IMR-90 (cell line): ENCODE data around the gene VIPR1. TPM values are rescaled to one million over a fixed set of nuclear protein-coding genes. Genes with fewer than 3 reads are reported as not detected.

Source experiments
- ATAC-seq: fragments of 200-7000 bp; cut with Tn5 transposase; 2 replicates; pipeline ENCODE4 v1.9.1; 2020; ENCODE audit warnings: low read depth, mild to moderate bottlenecking, moderate library complexity
- BruUV-seq: library from RNA; stranded (reverse); fragments of 400-500 nt; replicated peaks from 2 replicates; lab custom pipeline; 2021; lab: Mats Ljungman, UMichigan
- CTCF ChIA-PET: fragments of 300-600 bp; formaldehyde crosslinking; extraction: SDS; loops from one replicate; lab custom pipeline; 2021; ENCODE audit warnings: antibody characterized with exemption; lab: Yijun Ruan, JAX
- POLR2A ChIA-PET: fragments of 300-600 bp; sonication (Branson Sonifier 250); formaldehyde crosslinking; loops from one replicate; lab custom pipeline; 2022; ENCODE audit warnings: antibody characterized with exemption; ENCODE audit not compliant: unreplicated experiment; lab: Charles Lee
- DNase-seq: peaks from one replicate; pipeline ENCODE4 v3.0.0; 2013
- H2AFZ ChIP-seq: replicated peaks from 2 replicates; pipeline ENCODE3; 2013; ENCODE audit warnings: low read length, mild to moderate bottlenecking; ENCODE audit not compliant: poor library complexity
- H2AK5ac ChIP-seq: 2 replicates; pipeline ENCODE4 v1.6.1; 2013; ENCODE audit warnings: low read depth, low read length, inconsistent platforms
- H2AK9ac ChIP-seq: replicated peaks from 2 replicates; pipeline ENCODE3; 2013; ENCODE audit warnings: mild to moderate bottlenecking, low read depth, low read length, moderate library complexity; ENCODE audit not compliant: poor library complexity
- H2BK120ac ChIP-seq: 2 replicates; pipeline ENCODE4 v1.6.1; 2013; ENCODE audit warnings: low read depth, low read length, inconsistent platforms
- H2BK15ac ChIP-seq: 3 replicates; pipeline ENCODE4 v1.6.1; 2013; ENCODE audit warnings: low read depth, low read length, inconsistent platforms
- H2BK20ac ChIP-seq: 2 replicates; pipeline ENCODE4 v1.6.1; 2013; ENCODE audit warnings: low read depth, mild to moderate bottlenecking, inconsistent platforms, low read length, moderate library complexity
- H2BK5ac ChIP-seq: 2 replicates; pipeline ENCODE4 v1.6.1; 2013; ENCODE audit warnings: mild to moderate bottlenecking, low read depth, low read length, inconsistent platforms; ENCODE audit not compliant: poor library complexity, severe bottlenecking
- H3K14ac ChIP-seq: replicated peaks from 2 replicates; pipeline ENCODE4 v1.6.1; 2013; ENCODE audit warnings: low read depth, low read length, inconsistent platforms
- H3K18ac ChIP-seq: 2 replicates; pipeline ENCODE4 v1.6.1; 2013; ENCODE audit warnings: low read depth, low read length, control low read depth
- H3K23ac ChIP-seq: 2 replicates; pipeline ENCODE4 v1.6.1; 2013; ENCODE audit warnings: low read depth, low read length, inconsistent platforms
- H3K27ac ChIP-seq: 2 replicates; pipeline ENCODE4 v1.5.1; 2013; ENCODE audit warnings: mild to moderate bottlenecking, control low read depth, low read length; ENCODE audit not compliant: insufficient read depth
- H3K27me3 ChIP-seq: 2 replicates; pipeline ENCODE4 v1.6.1; 2013; ENCODE audit warnings: low read length; ENCODE audit not compliant: control insufficient read depth, insufficient read depth
- H3K36me3 ChIP-seq: 2 replicates; pipeline ENCODE4 v1.6.1; 2013; ENCODE audit warnings: low read length, mixed read lengths; ENCODE audit not compliant: control insufficient read depth, insufficient read depth
- H3K4ac ChIP-seq: 2 replicates; pipeline ENCODE4 v1.6.1; 2013; ENCODE audit warnings: low read depth, low read length, inconsistent platforms
- H3K4me1 ChIP-seq: 2 replicates; pipeline ENCODE4 v1.6.1; 2013; ENCODE audit warnings: low read length, mixed read lengths; ENCODE audit not compliant: control insufficient read depth, insufficient read depth
- H3K4me2 ChIP-seq: 2 replicates; pipeline ENCODE4 v1.6.1; 2013; ENCODE audit warnings: low read depth, mild to moderate bottlenecking, control low read depth, low read length, moderate library complexity
- H3K4me3 ChIP-seq: 2 replicates; pipeline ENCODE4 v1.5.1; 2013; ENCODE audit warnings: low read depth, mild to moderate bottlenecking, control low read depth, low read length, moderate library complexity; ENCODE audit not compliant: insufficient read depth
- H3K56ac ChIP-seq: 2 replicates; pipeline ENCODE4 v1.6.1; 2013; ENCODE audit warnings: low read length, inconsistent platforms; ENCODE audit not compliant: insufficient read depth; ENCODE audit errors: extremely low read depth
- H3K79me1 ChIP-seq, 2 experiments: 2 replicates each; pipeline ENCODE4 v1.6.1; 2013; ENCODE audit warnings: low read length in 2 of 2, inconsistent platforms in 1 of 2, low read depth in 1 of 2
- H3K9ac ChIP-seq: 2 replicates; pipeline ENCODE4 v1.6.1; 2013; ENCODE audit warnings: low read depth, low read length, control low read depth
- H3K9me1 ChIP-seq: 2 replicates; pipeline ENCODE4 v1.6.1; 2013; ENCODE audit warnings: low read length, inconsistent platforms; ENCODE audit not compliant: insufficient read depth
- H3K9me3 ChIP-seq: 2 replicates; pipeline ENCODE4 v1.6.1; 2013; ENCODE audit warnings: low read length; ENCODE audit not compliant: control insufficient read depth, insufficient read depth
- H4K20me1 ChIP-seq: 2 replicates; pipeline ENCODE4 v1.6.1; 2013; ENCODE audit warnings: low read length, inconsistent platforms; ENCODE audit not compliant: insufficient read depth
- H4K5ac ChIP-seq: 2 replicates; pipeline ENCODE4 v1.6.1; 2013; ENCODE audit warnings: mild to moderate bottlenecking, low read depth, low read length, control low read depth
- H4K8ac ChIP-seq, 2 experiments: 2 replicates each; pipeline ENCODE4 v1.6.1; 2013; ENCODE audit warnings: low read depth in 2 of 2, low read length in 2 of 2, control low read depth in 1 of 2, inconsistent platforms in 1 of 2
- H4K91ac ChIP-seq: 2 replicates; pipeline ENCODE4 v1.6.1; 2013; ENCODE audit warnings: low read depth, low read length, inconsistent platforms; ENCODE audit not compliant: insufficient read depth
- BHLHE40 ChIP-seq: fragments of 150-350 bp; IDR thresholded peaks from 2 replicates; pipeline ENCODE4 v1.6.1; 2016; ENCODE audit warnings: mild to moderate bottlenecking, low read depth, low read length
- CEBPB ChIP-seq: IDR thresholded peaks from 2 replicates; pipeline ENCODE4 v1.6.1; 2012; ENCODE audit warnings: low read depth, low read length, improper control_type of control experiment
- CHD1 ChIP-seq: IDR thresholded peaks from 2 replicates; pipeline ENCODE4 v1.6.1; 2012; ENCODE audit warnings: low read depth, low read length, improper control_type of control experiment
- CTCF ChIP-seq: conservative IDR thresholded peaks from 2 replicates; pipeline ENCODE4 v1.5.1; 2012; ENCODE audit warnings: mild to moderate bottlenecking, low read depth, low read length, improper control_type of control experiment
- ELK1 ChIP-seq: fragments of 150-350 bp; IDR thresholded peaks from 2 replicates; pipeline ENCODE4 v1.6.1; 2016; ENCODE audit warnings: low read depth, mild to moderate bottlenecking, low read length, moderate library complexity, borderline replicate concordance
- FOS ChIP-seq: fragments of 150-350 bp; IDR thresholded peaks from 2 replicates; pipeline ENCODE4 v1.6.1; 2016; ENCODE audit warnings: low read depth, low read length
- MAFK ChIP-seq: IDR thresholded peaks from 2 replicates; pipeline ENCODE4 v1.6.1; 2012; ENCODE audit warnings: low read depth, low read length, improper control_type of control experiment
- MAZ ChIP-seq: IDR thresholded peaks from 2 replicates; pipeline ENCODE4 v1.6.1; 2012; ENCODE audit warnings: low read depth, mild to moderate bottlenecking, low read length, improper control_type of control experiment, moderate library complexity, borderline replicate concordance
- MXI1 ChIP-seq: IDR thresholded peaks from 2 replicates; pipeline ENCODE4 v1.6.1; 2012; ENCODE audit warnings: low read depth, mild to moderate bottlenecking, low read length, moderate library complexity, borderline replicate concordance
- NFE2L2 ChIP-seq: fragments of 150-350 bp; IDR thresholded peaks from 2 replicates; pipeline ENCODE4 v1.6.1; 2016; ENCODE audit warnings: low read depth, mild to moderate bottlenecking, low read length
- POLR2A ChIP-seq: IDR thresholded peaks from 2 replicates; pipeline ENCODE4 v1.6.1; 2012; ENCODE audit warnings: mild to moderate bottlenecking, low read depth, low read length
- RAD21 ChIP-seq: IDR thresholded peaks from 2 replicates; pipeline ENCODE4 v1.6.1; 2012; ENCODE audit warnings: low read length, improper control_type of control experiment
- RCOR1 ChIP-seq: IDR thresholded peaks from 2 replicates; pipeline ENCODE4 v1.6.1; 2012; ENCODE audit warnings: mild to moderate bottlenecking, low read length, improper control_type of control experiment; ENCODE audit not compliant: insufficient replicate concordance
- RFX5 ChIP-seq: IDR thresholded peaks from 2 replicates; pipeline ENCODE4 v1.8.0; 2012; ENCODE audit warnings: low read depth, mild to moderate bottlenecking, low read length, moderate library complexity
- SMC3 ChIP-seq: fragments of 150-350 bp; IDR thresholded peaks from 2 replicates; pipeline ENCODE4 v1.6.1; 2016; ENCODE audit warnings: low read depth, mild to moderate bottlenecking, antibody characterized with exemption, low read length, moderate library complexity
- USF2 ChIP-seq: fragments of 150-350 bp; IDR thresholded peaks from 2 replicates; pipeline ENCODE4 v1.6.1; 2017; ENCODE audit warnings: mild to moderate bottlenecking, antibody characterized with exemption, low read length, low read depth
- dilution Hi-C: fragments of 300-500 bp; cut with HindIII; formaldehyde crosslinking; loops from one replicate; pipeline ENCODE4 v1.14.3; 2018; ENCODE audit warnings: low sequenced_read_pairs; ENCODE audit not compliant: unreplicated experiment
- in situ Hi-C: fragments of 300-500 bp; cut with MboI; formaldehyde crosslinking; loops from 3 replicates; pipeline ENCODE4 v1.14.3; 2019; ENCODE audit warnings: low sequenced_read_pairs, inconsistent platforms, mixed read lengths
- intact Hi-C: fragments of 100-400 bp; cut with micrococcal nuclease; formaldehyde crosslinking; loops from 2 replicates; pipeline ENCODE4 v1.10.0; 2022
- polyA plus RNA-seq, 3 experiments: library from polyadenylated mRNA; depleted of rRNA; stranded (reverse); fragments of >200 nt; gene quantifications; 2 replicates each; pipeline ENCODE4 v1.2.3, GENCODE V29; 2012; ENCODE audit warnings: low replicate concordance in 1 of 3
- total RNA-seq: library from RNA; depleted of rRNA; stranded (reverse); fragments of >200 nt; gene quantifications from 2 replicates; pipeline ENCODE4 v1.2.3, GENCODE V29; 2012

VIPR1 gene
- total and polyA plus RNA-seq, 2 of the 4 experiments (the other 2 are of a cell fraction): not detected

- H2BK120ac ChIP-seq: no peak overlapping the region
- H4K91ac ChIP-seq: no peak overlapping the region
- no peak overlapping the region for H3K27ac ChIP-seq
- no peaks in the 10 kb centered on the region for H3K27me3 ChIP-seq
- no peaks in the 10 kb centered on the region for H3K9me3 ChIP-seq
- no peak overlapping the region for H3K4me2 ChIP-seq
- dilution Hi-C loops (no loop called here), intact Hi-C loops (no loop called here), in situ Hi-C loops (no loop called here)
- H2BK5ac ChIP-seq: no peak overlapping the region
- H4K8ac ChIP-seq: no peak overlapping the region
- no peak overlapping the region for H3K23ac ChIP-seq
- H2AK9ac ChIP-seq: no peak overlapping the region
- H3K36me3 ChIP-seq: peaks cover 42% of the 10 kb centered on the region
- no peaks in the 10 kb centered on the region; the same call in 1 of the 2 replicates for H4K20me1 ChIP-seq
- H3K4me3 ChIP-seq: no peak overlapping the region
- H3K14ac ChIP-seq: no peak overlapping the region
- TF ChIP-seq MAZ: no peak
- no peak for TF ChIP-seq MXI1
- no peak for TF ChIP-seq SMC3
- TF ChIP-seq USF2: no peak
- no peak for TF ChIP-seq MAFK
- TF ChIP-seq POLR2A: no peak
- TF ChIP-seq BHLHE40: no peak
- TF ChIP-seq CHD1: no peak
- TF ChIP-seq CTCF: no peak
- TF ChIP-seq RFX5: no peak
- no peak for TF ChIP-seq FOS
- no peak for TF ChIP-seq RAD21
- TF ChIP-seq NFE2L2: no peak
- TF ChIP-seq RCOR1: no peak
- TF ChIP-seq CEBPB: no peak
- no peak for TF ChIP-seq ELK1
- no peak overlapping the region for H2AFZ ChIP-seq
- H4K5ac ChIP-seq: no peak overlapping the region
- DNase-seq (no peak), ATAC-seq (no peak)
- no TSS peak for BruUV-seq
- no peak overlapping the region for H3K56ac ChIP-seq
- H3K18ac ChIP-seq: no peak overlapping the region
- H2BK15ac ChIP-seq: no peak overlapping the region
- H3K9me1 ChIP-seq: peaks cover 4% of the 10 kb centered on the region; the same call in 1 of the 2 replicates
- H3K79me1 ChIP-seq: peaks cover 0 to 2% of the 10 kb centered on the region in 2 experiments; a peak in 2 of 4 replicates
- no peaks in the 10 kb centered on the region for H3K4me1 ChIP-seq
- no peak overlapping the region for H3K4ac ChIP-seq
- POLR2A ChIA-PET: no interaction called here
- H2BK20ac ChIP-seq: no peak overlapping the region
- no peak overlapping the region for H2AK5ac ChIP-seq
- no peak overlapping the region for H3K9ac ChIP-seq
- CTCF ChIA-PET: interaction anchor here (0.7 to 2.9 kb wide), 2 partner anchors 11 to 82 kb away, joined by 3 to 10 read pairs; no protein-coding TSS in a partner anchor
Measured at GRCh38 chr3:42557854-42558253, 55.4 kb downstream of the VIPR1 start.
